Subcutaneous adipose tissue (tissue), 4 donors: Measurements from ENCODE around the gene FAM135A. TPM values are rescaled to one million over a fixed set of nuclear protein-coding genes. Genes with fewer than 3 reads are reported as not detected.

Source experiments
- CTCF ChIP-seq: fragments of 450-650 bp; IDR thresholded peaks from one replicate; pipeline ENCODE4 v1.5.1; 2016; ENCODE audit warnings: low read depth, mild to moderate bottlenecking, control low read depth, antibody characterized with exemption, moderate library complexity
- total RNA-seq, 4 donors: library from RNA; depleted of rRNA; stranded (reverse); fragments of >200 nt; gene quantifications; one replicate each; pipeline ENCODE4 v1.1.0, GENCODE V29; 2016

Gene FAM135A
- total RNA-seq, 4 donors from 2014 or later: 26.2 to 33.6 (median 27.1) TPM

DNA sequence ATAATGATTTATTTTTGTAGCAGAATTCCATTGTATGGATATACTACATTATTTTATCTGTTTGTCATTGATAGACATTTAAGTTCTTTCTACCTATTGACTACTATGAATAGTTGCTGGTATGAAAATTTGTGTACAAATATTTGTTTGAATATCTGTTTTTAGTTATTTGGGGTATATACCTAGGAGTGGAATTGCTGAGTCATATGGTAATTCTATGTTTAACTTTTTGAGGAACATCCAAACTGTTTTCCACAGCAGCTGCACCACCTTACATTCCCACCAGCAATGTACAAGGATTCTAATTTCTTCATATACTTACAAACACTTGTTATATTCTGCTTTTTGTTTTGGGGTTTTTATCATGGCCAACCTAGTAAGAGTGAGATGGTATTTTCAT is 97.3 kb downstream of the FAM135A start:
- TF ChIP-seq CTCF: no peak

DNA sequence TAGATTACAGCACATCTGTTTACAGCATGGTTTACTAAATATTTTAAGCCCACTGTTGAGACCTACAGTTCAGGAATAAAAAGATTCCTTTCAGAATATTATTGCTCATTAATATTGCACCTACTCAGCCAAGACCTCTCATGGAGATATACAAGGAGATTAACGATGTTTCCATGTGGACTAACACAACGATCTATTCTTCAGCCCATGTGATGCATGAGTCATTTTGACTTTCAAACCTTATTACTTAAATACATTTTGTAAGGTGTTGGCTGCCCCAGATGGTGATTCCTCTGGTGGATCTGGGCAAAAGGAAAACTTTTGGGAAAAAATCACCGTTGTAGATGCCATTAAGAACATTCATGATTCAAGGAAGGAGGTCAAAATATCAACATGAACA is 105.4 kb downstream of the FAM135A start:
- TF ChIP-seq CTCF: no peak

DNA sequence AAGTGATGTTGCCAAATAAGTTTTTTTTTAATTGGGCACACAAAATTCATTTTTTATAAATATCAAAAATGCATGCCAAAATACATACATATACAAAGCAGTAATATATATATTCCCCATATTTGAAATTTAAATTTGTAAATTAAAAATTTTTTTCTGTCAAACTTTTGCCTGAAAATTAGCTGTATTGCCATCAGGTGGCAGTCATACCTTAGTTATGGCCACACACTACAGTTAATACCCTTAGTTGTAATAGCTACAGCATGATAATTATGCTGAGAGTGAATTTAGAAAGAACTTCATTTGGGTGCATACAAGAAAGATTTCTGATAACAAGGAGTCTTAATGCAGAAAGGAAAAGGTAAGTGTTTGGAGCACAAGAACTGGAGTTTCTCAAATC is 107.3 kb downstream of the FAM135A start:
- no peak for TF ChIP-seq CTCF

DNA sequence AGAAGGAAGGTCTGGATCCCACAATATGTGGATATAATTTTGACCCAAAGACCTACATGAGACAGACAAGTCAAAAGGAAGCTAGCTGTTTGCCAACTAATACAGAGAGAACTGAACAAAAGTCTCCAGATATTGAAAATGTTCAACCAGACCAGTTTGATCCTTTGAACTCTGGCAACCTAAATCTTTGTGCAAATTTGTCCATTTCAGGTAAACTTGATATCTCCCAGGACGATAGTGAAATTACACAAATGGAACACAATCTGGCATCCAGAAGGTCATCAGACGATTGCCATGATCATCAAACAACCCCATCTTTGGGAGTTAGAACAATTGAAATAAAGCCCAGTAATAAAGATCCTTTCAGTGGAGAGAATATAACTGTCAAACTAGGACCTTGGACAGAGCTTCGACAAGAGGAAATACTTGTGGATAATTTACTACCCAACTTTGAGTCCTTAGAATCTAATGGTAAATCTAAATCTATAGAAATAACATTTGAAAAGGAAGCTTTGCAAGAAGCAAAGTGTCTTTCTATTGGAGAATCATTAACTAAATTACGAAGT is 111.5 kb downstream of the FAM135A start:
- TF ChIP-seq CTCF: no peak

DNA sequence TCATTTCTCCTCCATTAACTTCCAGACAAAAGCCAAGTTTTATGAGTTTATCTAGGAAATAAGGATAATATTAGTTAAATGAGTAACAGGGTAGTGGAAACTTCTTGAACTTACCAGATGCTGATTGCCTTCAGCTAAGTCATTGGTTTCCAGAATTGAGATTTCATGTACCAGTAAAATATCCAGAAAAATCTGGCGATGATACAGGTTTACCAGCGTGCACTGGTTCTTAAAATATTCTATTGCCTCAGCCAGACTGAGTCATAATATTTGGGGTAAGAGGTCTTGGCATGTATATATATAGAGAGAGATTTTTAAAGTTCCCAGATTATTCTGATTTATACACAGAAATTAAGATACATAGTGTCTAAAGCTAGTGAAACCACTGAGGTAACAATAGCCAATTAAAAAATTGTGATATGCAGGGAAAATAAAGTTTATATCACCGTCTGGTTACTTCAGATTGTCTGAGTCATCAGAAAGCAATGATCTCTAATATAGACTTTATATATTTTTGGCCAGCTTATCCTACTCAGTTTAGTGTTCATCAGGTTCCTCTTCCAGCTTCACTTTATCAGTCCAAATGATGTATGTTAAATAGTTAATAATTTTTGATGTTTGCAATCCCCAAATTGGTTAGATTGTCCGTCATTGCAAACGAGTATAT is 113.9 kb downstream of the FAM135A start:
- no peak for TF ChIP-seq CTCF

- TF ChIP-seq CTCF: no peak
Observed at GRCh38 chr6:70530023-70530422, 116.7 kb downstream of the FAM135A start.

- no peak for TF ChIP-seq CTCF
Observed at GRCh38 chr6:70531133-70531532, 117.8 kb downstream of the FAM135A start.
